ENCODE results near the gene RNF31. TPM values are rescaled to one million over a fixed set of nuclear protein-coding genes. Genes with fewer than 3 reads are reported as not detected.
A peak's percentile ranks its signal among the peaks of the same experiment; 100 is the strongest.

RNF31 gene
- total and polyA plus RNA-seq, 2 of the 13 experiments (the other 11 are each of a cell fraction or from before 2014, with no cell fraction given) = 48.2 to 86.8 TPM

GRCh38 chr14:24129410-24129998 lies 17.8 kb upstream of the RNF31 start (continued):
- TF ChIP-seq MLXIP (CRISPR knock-in tag; IDR thresholded peaks at IDR 0.05; ENCODE audit: borderline replicate concordance) (no peak), ZSCAN25 (CRISPR knock-in tag; IDR thresholded peaks at IDR 0.05) (0 out of 2 replicates have a peak, but pooled peaks have one; percentile 23), ZNF567 (CRISPR knock-in tag; IDR thresholded peaks at IDR 0.05; ENCODE audit: borderline replicate concordance) (no peak), MTERF4 (CRISPR knock-in tag; IDR thresholded peaks at IDR 0.05) (0 out of 2 replicates have a peak, but pooled peaks have one; percentile 28), LCORL (IDR thresholded peaks at IDR 0.05) (no peak), LCORL (CRISPR knock-in tag; IDR thresholded peaks at IDR 0.05) (0 out of 2 replicates have a peak, but pooled peaks have one; percentile 17), ZNF451 (CRISPR knock-in tag; IDR thresholded peaks at IDR 0.05) (0 out of 2 replicates have a peak, but pooled peaks have one; percentile 29), ARID5B (CRISPR knock-in tag; IDR thresholded peaks at IDR 0.05) (0 out of 2 replicates have a peak, but pooled peaks have one; percentile 22), ZNF326 (CRISPR knock-in tag; IDR thresholded peaks at IDR 0.05; ENCODE audit: borderline replicate concordance) (no peak), FOXO4 (CRISPR knock-in tag; conservative IDR thresholded peaks at IDR 0.05) (0 out of 2 replicates have a peak, but pooled peaks have one; percentile 7), LBX2 (CRISPR knock-in tag; IDR thresholded peaks at IDR 0.05; ENCODE audit: borderline replicate concordance) (0 out of 2 replicates have a peak, but pooled peaks have one; percentile 52), ZSCAN20 (CRISPR knock-in tag; IDR thresholded peaks at IDR 0.05; ENCODE audit: borderline replicate concordance) (no peak), HNF4A (CRISPR knock-in tag; IDR thresholded peaks at IDR 0.05) (peak; percentile 43; the same call in 1 of the 2 replicates)

Measured in HepG2 (cell line).